Endothelial cell of umbilical vein (primary cell): ENCODE results near the gene NEK4. TPM values are rescaled to one million over a fixed set of nuclear protein-coding genes. Genes with fewer than 3 reads are reported as not detected.

ENCODE experiments used
- BruUV-seq: library from RNA; stranded (reverse); fragments of 400-500 nt; replicated peaks from 2 replicates; lab custom pipeline; 2021; lab: Mats Ljungman, UMichigan
- CTCF ChIA-PET: fragments of 300-600, 350-600 bp; sonication (Branson Sonifier 250); formaldehyde crosslinking; loops from one replicate; lab custom pipeline; 2021; ENCODE audit warnings: antibody characterized with exemption, inconsistent platforms; lab: Charles Lee
- POLR2A ChIA-PET: fragments of 300-600, 350-600 bp; sonication (Branson Sonifier 250); formaldehyde crosslinking; loops from one replicate; lab custom pipeline; 2021; ENCODE audit warnings: antibody characterized with exemption, inconsistent platforms; lab: Charles Lee
- DNase-seq: peaks from one replicate; pipeline ENCODE4 v3.0.0-alpha.2; 2011; ENCODE audit warnings: low read depth, low spot score
- FAIRE-seq: peaks from 2 replicates; lab custom pipeline; 2011; peaks lifted over from hg19 to GRCh38; lab: Jason Lieb, UNC
- H2AFZ ChIP-seq: 2 replicates; pipeline ENCODE4 v1.6.0; 2012; ENCODE audit warnings: low read depth, low read length, control low read depth, inconsistent platforms
- H3K27ac ChIP-seq: 2 replicates; pipeline ENCODE4 v1.5.1; 2011; ENCODE audit warnings: low read depth, mild to moderate bottlenecking, control low read depth, low read length, moderate library complexity; ENCODE audit not compliant: insufficient read depth
- H3K27me3 ChIP-seq, 2 experiments: 2 replicates each; pipeline versions ENCODE4 v1.6.0 to v1.6.1; 2011; ENCODE audit warnings: low read length in 2 of 2, mixed read lengths in 1 of 2; ENCODE audit not compliant: control insufficient read depth in 2 of 2, insufficient read depth in 2 of 2
- H3K36me3 ChIP-seq, 2 experiments: 2 replicates in 1 of 2; 3 replicates in 1 of 2; pipeline ENCODE4 v1.5.1; 2011; ENCODE audit warnings: low read length in 2 of 2, mild to moderate bottlenecking in 1 of 2, moderate library complexity in 1 of 2; ENCODE audit not compliant: control insufficient read depth in 2 of 2, insufficient read depth in 2 of 2; ENCODE audit errors: extremely low read depth in 1 of 2
- H3K4me1 ChIP-seq: 3 replicates; pipeline ENCODE4 v1.5.1; 2011; ENCODE audit warnings: mild to moderate bottlenecking, low read length; ENCODE audit not compliant: control insufficient read depth, insufficient read depth; ENCODE audit errors: extremely low read depth
- H3K4me2 ChIP-seq: 2 replicates; pipeline ENCODE4 v1.6.1; 2011; ENCODE audit warnings: low read length, control low read depth, mixed read lengths; ENCODE audit not compliant: insufficient read depth
- H3K4me3 ChIP-seq, 3 experiments: fragments of 200-600 bp in 1 of 3; sonication (generic), shearing (Covaris generic) in 1 of 3; replicated peaks in 1 of 3; 2 replicates each; pipeline ENCODE4 v1.5.1; 2011 to 2016; ENCODE audit warnings: control low read depth in 3 of 3, low read length in 3 of 3, mild to moderate bottlenecking in 2 of 3, inconsistent platforms in 1 of 3, low read depth in 1 of 3, moderate library complexity in 1 of 3; ENCODE audit not compliant: insufficient read depth in 1 of 3
- H3K79me2 ChIP-seq: 2 replicates; pipeline ENCODE4 v1.6.0; 2012; ENCODE audit warnings: low read length, inconsistent platforms; ENCODE audit not compliant: control insufficient read depth, insufficient read depth
- H3K9ac ChIP-seq: replicated peaks from 2 replicates; pipeline ENCODE3; 2011; ENCODE audit warnings: low read length, control low read depth; ENCODE audit not compliant: insufficient read depth; ENCODE audit errors: extremely low read depth
- H3K9me1 ChIP-seq: replicated peaks from 3 replicates; pipeline ENCODE4 v1.6.0; 2011; ENCODE audit warnings: mild to moderate bottlenecking, low read length; ENCODE audit not compliant: control insufficient read depth, insufficient read depth; ENCODE audit errors: extremely low read depth
- H3K9me3 ChIP-seq: replicated peaks from 2 replicates; pipeline ENCODE4 v1.5.1; 2012; ENCODE audit warnings: low read length, inconsistent platforms; ENCODE audit not compliant: control insufficient read depth, insufficient read depth
- H4K20me1 ChIP-seq: replicated peaks from 2 replicates; pipeline ENCODE3; 2011; ENCODE audit warnings: mild to moderate bottlenecking, low read length; ENCODE audit not compliant: control insufficient read depth, insufficient read depth; ENCODE audit errors: extremely low read depth
- CTCF ChIP-seq, 2 donors: IDR thresholded peaks; 1 replicate in 1 of 2; 2 replicates in 1 of 2; pipeline ENCODE4 v1.5.1; 2011; ENCODE audit warnings: low read length in 2 of 2, mild to moderate bottlenecking in 2 of 2, moderate library complexity in 2 of 2, control low read depth in 1 of 2, inconsistent platforms in 1 of 2, low read depth in 1 of 2; ENCODE audit not compliant: insufficient read depth in 1 of 2; ENCODE audit errors: extremely low read depth in 1 of 2
- EZH2 ChIP-seq: IDR thresholded peaks from 2 replicates; pipeline ENCODE4 v1.6.1; 2012; ENCODE audit warnings: borderline replicate concordance, low read depth, mild to moderate bottlenecking, moderate library complexity, low read length, inconsistent platforms; ENCODE audit not compliant: severe bottlenecking
- FOS ChIP-seq: IDR thresholded peaks from 2 replicates; pipeline ENCODE4 v1.6.1; 2011; ENCODE audit warnings: mild to moderate bottlenecking, low read length, moderate library complexity, borderline replicate concordance; ENCODE audit not compliant: insufficient read depth
- GATA2 ChIP-seq: IDR thresholded peaks from 2 replicates; pipeline ENCODE4 v1.7.0; 2011; ENCODE audit warnings: low read depth, mild to moderate bottlenecking, moderate library complexity, mixed read lengths, low read length; ENCODE audit not compliant: insufficient read length, insufficient read depth
- JUN ChIP-seq: IDR thresholded peaks from 2 replicates; pipeline ENCODE4 v1.6.1; 2011; ENCODE audit warnings: borderline replicate concordance, low read depth; ENCODE audit not compliant: insufficient read length, insufficient read depth
- MAX ChIP-seq: IDR thresholded peaks from 2 replicates; pipeline ENCODE4 v1.6.1; 2011; ENCODE audit not compliant: insufficient read depth, insufficient read length
- dilution Hi-C: fragments of 300-500 bp; cut with MboI; formaldehyde crosslinking; loops from one replicate; pipeline ENCODE4 v1.15.0; 2019; ENCODE audit warnings: low sequenced_read_pairs; ENCODE audit not compliant: extremely low pct_ligation_motif_present
- intact Hi-C: fragments of 100-400 bp; cut with micrococcal nuclease; formaldehyde crosslinking; loops from one replicate; pipeline ENCODE4 v1.10.0; 2022
- polyA plus RNA-seq, 4 experiments: library from polyadenylated mRNA; depleted of rRNA in 3 of 4; stranded (reverse) in 3 of 4; unstranded in 1 of 4; fragments of >200 nt; gene quantifications; 2 replicates each; pipeline versions ENCODE4 v1.2.1 to v1.2.3, GENCODE V29; 2011 to 2012; ENCODE audit warnings: missing spikeins in 1 of 4
- total RNA-seq: library from RNA; stranded (reverse); gene quantifications from 2 replicates; pipeline ENCODE4 v1.2.3, GENCODE V29; 2021

NEK4 gene
- total and polyA plus RNA-seq, 2 donors (not counting 3 experiments of a cell fraction or from before 2014, with no cell fraction given): 4.4 to 20.8 TPM

- Histone ChIP-seq H3K4me1 (no peaks in the 10 kb centered on the region), H4K20me1 (no peaks in the 10 kb centered on the region), H3K9me1 (no peaks in the 10 kb centered on the region), H3K9ac (no peak overlapping the region), H3K79me2 (no peaks in the 10 kb centered on the region), H3K27me3 (no peaks in the 10 kb centered on the region), H2AFZ (no peak overlapping the region), H3K4me3 (no peak overlapping the region), H3K9me3 (no peaks in the 10 kb centered on the region), H3K36me3 (peaks cover 0 to 3% of the 10 kb centered on the region in 2 experiments), H3K27ac (no peak overlapping the region), H3K4me2 (no peak overlapping the region)
- BruUV-seq: no TSS peak
- DNase-seq (no peak), FAIRE-seq (no peak)
- TF ChIP-seq CTCF (IDR thresholded peaks at IDR 0.05; ENCODE audit: extremely low read depth in 1 of 2, insufficient read depth in 1 of 2, low read depth in 1 of 2, low read length in 2 of 2) (no peak), GATA2 (no peak), JUN (no peak), EZH2 (no peak), FOS (no peak), MAX (no peak)
- intact Hi-C loops (no loop called here), dilution Hi-C loops (no loop called here)
- CTCF ChIA-PET: no interaction called here
- POLR2A ChIA-PET: no interaction called here
Measured at GRCh38 chr3:52722491-52722890, 48.2 kb downstream of the NEK4 start.
